Measurements from ENCODE around the gene POLR2H. TPM values are rescaled to one million over a fixed set of nuclear protein-coding genes. Genes with fewer than 3 reads are reported as not detected.

POLR2H gene
- total RNA-seq, 1 experiment from 2014 or later = 133 TPM

- TF ChIP-seq ERG (CRISPR knock-in tag; IDR thresholded peaks at IDR 0.05) (no peak), FOXP4 (CRISPR knock-in tag; IDR thresholded peaks at IDR 0.05) (peak; percentile 38), ZNF512 (CRISPR knock-in tag; IDR thresholded peaks at IDR 0.05; ENCODE audit: borderline replicate concordance) (no peak), IRF2 (CRISPR knock-in tag; IDR thresholded peaks at IDR 0.05; ENCODE audit: borderline replicate concordance, low read depth) (no peak), TEAD1 (CRISPR knock-in tag; IDR thresholded peaks at IDR 0.05) (no peak), CREB1 (CRISPR knock-in tag; IDR thresholded peaks at IDR 0.05) (no peak), AFF4 (CRISPR knock-in tag; IDR thresholded peaks at IDR 0.05; ENCODE audit: borderline replicate concordance) (no peak), ATF3 (CRISPR knock-in tag; conservative IDR thresholded peaks at IDR 0.05) (no peak), MAX (CRISPR knock-in tag; IDR thresholded peaks at IDR 0.05) (peak; percentile 48; the same call in 1 of the 2 replicates)
Observed at GRCh38 chr3:184361532-184361931, at the start of gene POLR2H, which contains the start of gene CLCN2 (continued).

- H3K4me3 Mint-ChIP-seq = peak within 1 kb of the TSS; percentile 79
- POLR2A ChIA-PET = no interaction called here
- CTCF ChIA-PET = no interaction called here
- DNase-seq (ENCODE audit: low spot score) (peak; percentile 89), ATAC-seq (peak; percentile 79)
- H3K9me3 Mint-ChIP-seq = no peaks in the 10 kb centered on the region
- H3K27me3 Mint-ChIP-seq (ENCODE audit: low read depth) = no peaks in the 10 kb centered on the region
- H3K36me3 Mint-ChIP-seq = peaks cover 27% of the 10 kb centered on the region
- H3K4me1 Mint-ChIP-seq = peaks cover 24% of the 10 kb centered on the region
- H3K27ac Mint-ChIP-seq = peak within 1 kb of the TSS; percentile 98
- TF ChIP-seq MLX (CRISPR knock-in tag; IDR thresholded peaks at IDR 0.05) (no peak), NFATC4 (CRISPR knock-in tag; IDR thresholded peaks at IDR 0.05) (no peak), NR3C1 (CRISPR knock-in tag; conservative IDR thresholded peaks at IDR 0.05; ENCODE audit: low read depth) (no peak), ERG (CRISPR knock-in tag; IDR thresholded peaks at IDR 0.05) (no peak), FOXK1 (CRISPR knock-in tag; IDR thresholded peaks at IDR 0.05) (peak; percentile 55), ETV6 (CRISPR knock-in tag; IDR thresholded peaks at IDR 0.05) (no peak), FOXJ3 (CRISPR knock-in tag; IDR thresholded peaks at IDR 0.05; ENCODE audit: borderline replicate concordance) (no peak), ZNF281 (CRISPR knock-in tag; IDR thresholded peaks at IDR 0.05) (no peak), ZNF425 (CRISPR knock-in tag; conservative IDR thresholded peaks at IDR 0.05) (no peak)
Observed at GRCh38 chr3:184314363-184314699, 47.2 kb upstream of the POLR2H start, which contains the start of gene EIF4G1. EIF4G1 (plus strand) TSS chr3:184314606; CDS start chr3:184315797, 1,191 bp downstream.

Measured in WTC11 (cell line).